SK-N-SH treated with all-trans-retinoic acid at 6 μM for 48 hours (cell line): ENCODE measurements around the gene BABAM2.

Experiments
- ARNTL ChIP-seq: fragments of 450-650 bp; formaldehyde crosslinking; IDR thresholded peaks from 2 replicates; pipeline ENCODE4 v1.5.0; 2020; ENCODE audit warnings: low read depth, mild to moderate bottlenecking, moderate library complexity, borderline replicate concordance
- CSDC2 ChIP-seq: fragments of 250-450 bp; sonication (Bioruptor Pico); IDR thresholded peaks from 2 replicates; pipeline ENCODE4 v1.5.0; 2020; ENCODE audit warnings: mild to moderate bottlenecking, moderate library complexity
- TF ChIP-seq, protein P1 (sequence below): fragments of 250-450 bp; sonication (Bioruptor Pico); IDR thresholded peaks from 2 replicates; pipeline ENCODE4 v1.5.1; 2020; ENCODE audit warnings: low read depth, mild to moderate bottlenecking, moderate library complexity

DNA sequence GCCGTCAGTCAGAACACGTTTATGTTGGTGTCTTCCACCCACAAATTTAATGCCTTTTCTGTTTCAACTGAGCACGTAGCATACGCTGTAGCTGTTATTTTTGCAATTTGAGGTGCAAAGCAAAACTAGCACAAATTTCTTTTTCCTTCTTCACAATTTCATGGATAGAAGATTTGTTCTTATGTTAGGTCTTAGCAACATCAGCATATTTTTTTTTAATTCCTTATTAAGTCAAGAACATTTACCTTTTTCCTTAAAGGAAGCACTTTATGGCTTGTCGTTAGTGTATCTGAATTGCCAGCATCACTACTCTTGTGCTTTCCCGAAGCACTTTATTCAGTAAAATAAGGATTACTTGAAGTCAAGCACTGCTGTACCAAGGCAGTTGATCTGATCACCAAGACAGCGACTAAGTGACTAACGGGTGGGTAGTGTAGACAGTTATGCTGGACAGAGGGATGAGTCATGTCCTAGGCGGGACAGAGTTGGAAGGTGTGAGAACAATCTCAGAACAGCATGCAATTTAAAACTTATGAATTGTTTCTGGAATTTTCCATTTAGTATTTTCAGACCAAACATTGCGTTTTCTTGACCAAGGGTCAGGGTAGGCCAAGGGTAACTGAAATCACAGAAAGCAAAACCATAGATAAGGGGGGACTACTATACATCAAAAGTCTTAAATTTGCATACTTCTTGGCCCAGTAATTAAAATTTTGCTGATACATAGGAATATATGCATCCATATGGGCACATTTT, 13.3 kb downstream of the BABAM2 start:
- TF ChIP-seq, protein P1, sequence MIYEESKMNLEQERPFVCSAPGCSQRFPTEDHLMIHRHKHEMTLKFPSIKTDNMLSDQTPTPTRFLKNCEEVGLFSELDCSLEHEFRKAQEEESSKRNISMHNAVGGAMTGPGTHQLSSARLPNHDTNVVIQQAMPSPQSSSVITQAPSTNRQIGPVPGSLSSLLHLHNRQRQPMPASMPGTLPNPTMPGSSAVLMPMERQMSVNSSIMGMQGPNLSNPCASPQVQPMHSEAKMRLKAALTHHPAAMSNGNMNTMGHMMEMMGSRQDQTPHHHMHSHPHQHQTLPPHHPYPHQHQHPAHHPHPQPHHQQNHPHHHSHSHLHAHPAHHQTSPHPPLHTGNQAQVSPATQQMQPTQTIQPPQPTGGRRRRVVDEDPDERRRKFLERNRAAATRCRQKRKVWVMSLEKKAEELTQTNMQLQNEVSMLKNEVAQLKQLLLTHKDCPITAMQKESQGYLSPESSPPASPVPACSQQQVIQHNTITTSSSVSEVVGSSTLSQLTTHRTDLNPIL = no peak
- TF ChIP-seq ARNTL = no peak
- no peak for TF ChIP-seq CSDC2
